H54 (cell line): Measurements from ENCODE around the gene MARK4.
"Not testable (repeated sequence)": the region's sequence is repeated elsewhere in the genome, so short reads cannot be mapped to it uniquely, and the experiment has no call there.

Source experiments
- DNase-seq: peaks from one replicate; pipeline ENCODE4 v3.0.0; 2011; ENCODE audit warnings: low spot score, mixed read lengths; ENCODE audit not compliant: insufficient read length
- FAIRE-seq: peaks from 3 replicates; lab custom pipeline; 2011; peaks lifted over from hg19 to GRCh38; lab: Jason Lieb, UNC
- POLR2A ChIP-seq: IDR thresholded peaks from 2 replicates; pipeline ENCODE4 v1.6.1; 2011; ENCODE audit warnings: low read depth, mild to moderate bottlenecking, low read length

MARK4 gene

GRCh38 chr19:45299719-45300118, 48.6 kb downstream of the MARK4 start:
- no peak for TF ChIP-seq POLR2A
- FAIRE-seq (no peak), DNase-seq (no peak)

- FAIRE-seq (no peak), DNase-seq (no peak)
- TF ChIP-seq POLR2A: no peak
Observed at GRCh38 chr19:45302416-45302815, 51.3 kb downstream of the MARK4 start.

GRCh38 chr19:45303269-45304060, 52.4 kb downstream of the MARK4 start:
- no peak for TF ChIP-seq POLR2A
- DNase-seq (no peak), FAIRE-seq (no peak)

GRCh38 chr19:45304141-45304926, 53.3 kb downstream of the MARK4 start:
- TF ChIP-seq POLR2A: no peak
- DNase-seq: no peak
- FAIRE-seq: no peak

- TF ChIP-seq POLR2A: no peak
- DNase-seq: no peak
- no peak for FAIRE-seq
Observed at GRCh38 chr19:45305007-45305406, 53.9 kb downstream of the MARK4 start.

- no peak for FAIRE-seq
- TF ChIP-seq POLR2A: no peak
- DNase-seq: no peak
Observed at GRCh38 chr19:45305421-45305820, 54.4 kb downstream of the MARK4 start.

- FAIRE-seq: no peak
- no peak for TF ChIP-seq POLR2A
- DNase-seq: no peak
Observed at GRCh38 chr19:45306040-45306439, 55.0 kb downstream of the MARK4 start.

GRCh38 chr19:45306518-45307027, 55.5 kb downstream of the MARK4 start:
- DNase-seq (no peak), FAIRE-seq (no peak)
- no peak for TF ChIP-seq POLR2A

GRCh38 chr19:45307361-45307760, 56.3 kb downstream of the MARK4 start:
- DNase-seq (no peak), FAIRE-seq (no peak)
- no peak for TF ChIP-seq POLR2A

- DNase-seq, FAIRE-seq: not testable (repeated sequence)
Observed at GRCh38 chr19:45309322-45309721, 58.3 kb downstream of the MARK4 start.

GRCh38 chr19:45311621-45312020, 60.5 kb downstream of the MARK4 start:
- DNase-seq (no peak), FAIRE-seq (no peak)
- TF ChIP-seq POLR2A: no peak

GRCh38 chr19:45312285-45312684, 61.2 kb downstream of the MARK4 start:
- DNase-seq, FAIRE-seq: not testable (repeated sequence)

- DNase-seq (no peak), FAIRE-seq (no peak)
- no peak for TF ChIP-seq POLR2A
Observed at GRCh38 chr19:45314708-45315245, 63.7 kb downstream of the MARK4 start.

- FAIRE-seq (no peak), DNase-seq (no peak)
- no peak for TF ChIP-seq POLR2A
Observed at GRCh38 chr19:45315304-45315703, 64.2 kb downstream of the MARK4 start.
